Measurements from ENCODE around the gene NEK7. TPM values are rescaled to one million over a fixed set of nuclear protein-coding genes. Genes with fewer than 3 reads are reported as not detected.

The NEK7 gene
- total and polyA plus RNA-seq, 7 donors, result 15.2 to 312 (median 171) TPM

- Histone ChIP-seq H3K4me3 (no peak overlapping the region), H3K27me3 (no peaks in the 10 kb centered on the region), H3K4me1 (no peaks in the 10 kb centered on the region), H3K36me3 (no peaks in the 10 kb centered on the region), H3K9me3 (no peaks in the 10 kb centered on the region), H3K27ac (no peak overlapping the region)
- intact Hi-C loops (cut with DNase I), result no loop called here
- TF ChIP-seq, protein P1, sequence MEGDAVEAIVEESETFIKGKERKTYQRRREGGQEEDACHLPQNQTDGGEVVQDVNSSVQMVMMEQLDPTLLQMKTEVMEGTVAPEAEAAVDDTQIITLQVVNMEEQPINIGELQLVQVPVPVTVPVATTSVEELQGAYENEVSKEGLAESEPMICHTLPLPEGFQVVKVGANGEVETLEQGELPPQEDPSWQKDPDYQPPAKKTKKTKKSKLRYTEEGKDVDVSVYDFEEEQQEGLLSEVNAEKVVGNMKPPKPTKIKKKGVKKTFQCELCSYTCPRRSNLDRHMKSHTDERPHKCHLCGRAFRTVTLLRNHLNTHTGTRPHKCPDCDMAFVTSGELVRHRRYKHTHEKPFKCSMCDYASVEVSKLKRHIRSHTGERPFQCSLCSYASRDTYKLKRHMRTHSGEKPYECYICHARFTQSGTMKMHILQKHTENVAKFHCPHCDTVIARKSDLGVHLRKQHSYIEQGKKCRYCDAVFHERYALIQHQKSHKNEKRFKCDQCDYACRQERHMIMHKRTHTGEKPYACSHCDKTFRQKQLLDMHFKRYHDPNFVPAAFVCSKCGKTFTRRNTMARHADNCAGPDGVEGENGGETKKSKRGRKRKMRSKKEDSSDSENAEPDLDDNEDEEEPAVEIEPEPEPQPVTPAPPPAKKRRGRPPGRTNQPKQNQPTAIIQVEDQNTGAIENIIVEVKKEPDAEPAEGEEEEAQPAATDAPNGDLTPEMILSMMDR (IDR thresholded peaks at IDR 0.05), result no peak
- TF ChIP-seq POLR2AphosphoS5 (IDR thresholded peaks at IDR 0.05) (no peak), POLR2A (IDR thresholded peaks at IDR 0.05) (no peak), EP300 (IDR thresholded peaks at IDR 0.05) (no peak)
- no peak for DNase-seq
- WGBS, 2 donors, result 62 to 73% methylated on average over 2 of the region's 2 CpGs
Measured at GRCh38 chr1:198134252-198134651, 22.5 kb upstream of the NEK7 start.

GRCh38 chr1:198135366-198135765 is 21.4 kb upstream of the NEK7 start:
- intact Hi-C loops (cut with DNase I), result no loop called here
- H3K9me3 ChIP-seq, result no peaks in the 10 kb centered on the region
- 82 to 83% methylated on average over 1 of the region's 1 CpG for WGBS, 2 donors

GRCh38 chr1:198141668-198142351 is 15.0 kb upstream of the NEK7 start:
- 94 to 95% methylated on average over 2 of the region's 2 CpGs for WGBS, 2 donors
- intact Hi-C loops (cut with DNase I), result no loop called here
- H3K4me3 ChIP-seq, result no peak overlapping the region
- TF ChIP-seq, protein P1 (IDR thresholded peaks at IDR 0.05), result no peak
- TF ChIP-seq EP300 (IDR thresholded peaks at IDR 0.05) (no peak), POLR2AphosphoS5 (IDR thresholded peaks at IDR 0.05) (no peak), POLR2A (IDR thresholded peaks at IDR 0.05) (no peak)
- H3K36me3 ChIP-seq, result no peaks in the 10 kb centered on the region
- H3K9me3 ChIP-seq, result no peaks in the 10 kb centered on the region
- DNase-seq, result no peak
- H3K27me3 ChIP-seq, result no peaks in the 10 kb centered on the region
- H3K4me1 ChIP-seq, result no peaks in the 10 kb centered on the region
- H3K27ac ChIP-seq, result no peak overlapping the region

More at GRCh38 chr1:198135366-198135765, 21.4 kb upstream of the NEK7 start:
- Histone ChIP-seq H3K4me1 (no peaks in the 10 kb centered on the region), H3K4me3 (no peak overlapping the region), H3K27ac (no peak overlapping the region), H3K36me3 (no peaks in the 10 kb centered on the region), H3K27me3 (no peaks in the 10 kb centered on the region)
- no peak for DNase-seq
- TF ChIP-seq POLR2AphosphoS5 (IDR thresholded peaks at IDR 0.05) (no peak), EP300 (IDR thresholded peaks at IDR 0.05) (no peak), POLR2A (IDR thresholded peaks at IDR 0.05) (no peak)
- TF ChIP-seq, protein P1 (IDR thresholded peaks at IDR 0.05), result no peak

GRCh38 chr1:198143797-198144196 is 13.0 kb upstream of the NEK7 start:
- no peak overlapping the region for H3K4me3 ChIP-seq
- no peaks in the 10 kb centered on the region for H3K4me1 ChIP-seq
- H3K9me3 ChIP-seq, result no peaks in the 10 kb centered on the region
- TF ChIP-seq EP300 (IDR thresholded peaks at IDR 0.05) (no peak), POLR2AphosphoS5 (IDR thresholded peaks at IDR 0.05) (no peak), POLR2A (IDR thresholded peaks at IDR 0.05) (no peak)
- TF ChIP-seq, protein P1 (IDR thresholded peaks at IDR 0.05), result no peak
- WGBS, 2 donors, result 46 to 70% methylated on average over 3 of the region's 3 CpGs
- no peaks in the 10 kb centered on the region for H3K36me3 ChIP-seq
- H3K27me3 ChIP-seq, result no peaks in the 10 kb centered on the region
- no peak overlapping the region for H3K27ac ChIP-seq
- intact Hi-C loops (cut with DNase I), result no loop called here
- DNase-seq, result no peak

- no peaks in the 10 kb centered on the region for H3K36me3 ChIP-seq
- TF ChIP-seq EP300 (IDR thresholded peaks at IDR 0.05), result no peak
- TF ChIP-seq POLR2A (IDR thresholded peaks at IDR 0.05), result no peak
- TF ChIP-seq, protein P1 (IDR thresholded peaks at IDR 0.05), result no peak
- no peak for TF ChIP-seq POLR2AphosphoS5 (IDR thresholded peaks at IDR 0.05)
- H3K9me3 ChIP-seq, result no peaks in the 10 kb centered on the region
- no peak overlapping the region for H3K27ac ChIP-seq
- peaks cover 0 to 4% (median 0%) of the 10 kb centered on the region in 4 donors for H3K4me1 ChIP-seq
- no peaks in the 10 kb centered on the region for H3K27me3 ChIP-seq
- no peak for DNase-seq
- H3K4me3 ChIP-seq, result no peak overlapping the region
- WGBS, 2 donors, result 90 to 96% methylated on average over 2 of the region's 2 CpGs
- intact Hi-C loops (cut with DNase I), result no loop called here
Measured at GRCh38 chr1:198147216-198147615, 9.6 kb upstream of the NEK7 start.

All from sigmoid colon (tissue), 7 donors.